Caco-2 (cell line): Measurements from ENCODE around the gene PTPN7. TPM values are rescaled to one million over a fixed set of nuclear protein-coding genes. Genes with fewer than 3 reads are reported as not detected.

ENCODE experiments used
- BruUV-seq: library from RNA; stranded (reverse); fragments of 400-500 nt; replicated peaks from 2 replicates; lab custom pipeline; 2021; lab: Mats Ljungman, UMichigan
- CTCF ChIA-PET: fragments of 300-600 bp; sonication (Branson Sonifier 250); formaldehyde crosslinking; loops from one replicate; lab custom pipeline; 2022; ENCODE audit warnings: antibody characterized with exemption; lab: Charles Lee
- POLR2A ChIA-PET: fragments of 300-600 bp; sonication (Branson Sonifier 250); formaldehyde crosslinking; loops from one replicate; lab custom pipeline; 2022; ENCODE audit warnings: antibody characterized with exemption; lab: Charles Lee
- DNase-seq, 2 experiments: peaks; one replicate each; pipeline versions ENCODE4 v3.0.0 to v3.0.0-alpha.2; 2020 to 2022
- H3K27me3 ChIP-seq: replicated peaks from 2 replicates; pipeline ENCODE4 v1.6.0; 2011; ENCODE audit warnings: low read length; ENCODE audit not compliant: control insufficient read depth, insufficient read depth
- H3K36me3 ChIP-seq: 2 replicates; pipeline ENCODE4 v1.5.1; 2011; ENCODE audit warnings: low read length; ENCODE audit not compliant: control insufficient read depth, insufficient read depth
- H3K4me1 ChIP-seq: fragments of 250-450 bp; sonication (Bioruptor Pico); 2 replicates; pipeline ENCODE4 v1.5.1; 2020; ENCODE audit warnings: mild to moderate bottlenecking
- H3K4me3 ChIP-seq: 2 replicates; pipeline ENCODE4 v1.5.1; 2011; ENCODE audit warnings: low read depth, mild to moderate bottlenecking, control low read depth, low read length
- H3K9me3 ChIP-seq: fragments of 250-450 bp; sonication (Bioruptor Pico); 2 replicates; pipeline ENCODE4 v1.5.1; 2020; ENCODE audit warnings: mild to moderate bottlenecking, moderate library complexity
- H3K27ac Mint-ChIP-seq: one replicate; pipeline ENCODE4 v1.8.0; 2022; ENCODE audit warnings: mixed read lengths; ENCODE audit not compliant: unreplicated experiment
- H3K27me3 Mint-ChIP-seq: one replicate; pipeline ENCODE4 v1.8.0; 2022; ENCODE audit warnings: mixed read lengths; ENCODE audit not compliant: insufficient read depth, unreplicated experiment
- H3K36me3 Mint-ChIP-seq: one replicate; pipeline ENCODE4 v1.8.0; 2022; ENCODE audit warnings: mild to moderate bottlenecking, mixed read lengths; ENCODE audit not compliant: insufficient read depth, unreplicated experiment
- H3K4me1 Mint-ChIP-seq: one replicate; pipeline ENCODE4 v1.8.0; 2022; ENCODE audit warnings: low read depth, mixed read lengths; ENCODE audit not compliant: unreplicated experiment
- H3K4me3 Mint-ChIP-seq: one replicate; pipeline ENCODE4 v1.8.0; 2022; ENCODE audit warnings: mild to moderate bottlenecking, moderate library complexity, mixed read lengths; ENCODE audit not compliant: unreplicated experiment
- H3K9me3 Mint-ChIP-seq: one replicate; pipeline ENCODE4 v1.8.0; 2022; ENCODE audit warnings: mixed read lengths; ENCODE audit not compliant: unreplicated experiment
- CTCF ChIP-seq, 2 experiments: fragments of 200-600 bp in 1 of 2; IDR thresholded peaks; 1 replicate in 1 of 2; 2 replicates in 1 of 2; pipeline versions ENCODE4 v1.5.1 to v1.8.0; 2011 to 2022; ENCODE audit warnings: antibody characterized with exemption in 1 of 2, control low read depth in 1 of 2, inconsistent platforms in 1 of 2, low read depth in 1 of 2, low read length in 1 of 2, mild to moderate bottlenecking in 1 of 2, moderate library complexity in 1 of 2; ENCODE audit not compliant: insufficient read depth in 1 of 2, severe bottlenecking in 1 of 2, unreplicated experiment in 1 of 2
- intact Hi-C: fragments of 100-400 bp; cut with micrococcal nuclease; formaldehyde crosslinking; loops from one replicate; pipeline ENCODE4 v1.10.0; 2022; ENCODE audit not compliant: unreplicated experiment
- total RNA-seq: library from RNA; stranded (reverse); gene quantifications from 2 replicates; pipeline ENCODE4 v1.2.3, GENCODE V29; 2022

The PTPN7 gene
- total RNA-seq, 1 experiment from 2014 or later, result not detected

GRCh38 chr1:202205523-202206190 is 45.3 kb upstream of the PTPN7 start:
- Mint-ChIP-seq H3K36me3 (no peaks in the 10 kb centered on the region), H3K4me1 (no peaks in the 10 kb centered on the region), H3K27me3 (no peaks in the 10 kb centered on the region), H3K4me3 (no peak overlapping the region), H3K9me3 (no peaks in the 10 kb centered on the region), H3K27ac (no peak overlapping the region)
- ChIA-PET CTCF (no interaction called here), POLR2A (no interaction called here)
- intact Hi-C loops, result no loop called here
- Histone ChIP-seq H3K4me3 (no peak overlapping the region), H3K36me3 (no peaks in the 10 kb centered on the region), H3K9me3 (no peaks in the 10 kb centered on the region), H3K4me1 (no peaks in the 10 kb centered on the region), H3K27me3 (no peaks in the 10 kb centered on the region)
- DNase-seq, result no peak
- BruUV-seq, result no TSS peak
- TF ChIP-seq CTCF (IDR thresholded peaks at IDR 0.05; ENCODE audit: insufficient read depth in 1 of 2, low read depth in 1 of 2, low read length in 1 of 2, severe bottlenecking in 1 of 2, unreplicated experiment in 1 of 2), result no peak

DNA sequence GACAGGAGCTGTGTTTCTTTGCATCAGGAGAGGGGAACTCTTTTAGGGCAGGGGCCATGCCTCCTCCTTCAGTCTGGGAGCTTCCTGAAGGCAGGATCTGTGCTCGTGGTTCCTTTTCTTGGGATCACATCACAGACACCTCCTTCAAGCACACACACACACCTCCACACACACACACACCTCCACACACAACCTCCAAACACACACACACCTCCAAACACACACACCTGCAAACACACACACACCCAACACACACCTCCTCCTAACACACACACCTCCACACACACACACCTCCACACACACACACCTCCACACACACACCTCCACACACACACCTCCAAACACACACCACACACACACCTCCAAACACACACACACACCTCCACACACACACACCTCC is 43.7 kb upstream of the PTPN7 start:
- Mint-ChIP-seq H3K36me3 (no peaks in the 10 kb centered on the region), H3K9me3 (no peaks in the 10 kb centered on the region), H3K4me3 (no peak overlapping the region), H3K27ac (no peak overlapping the region), H3K27me3 (no peaks in the 10 kb centered on the region), H3K4me1 (no peaks in the 10 kb centered on the region)
- CTCF ChIA-PET, result no interaction called here
- POLR2A ChIA-PET, result no interaction called here
- no peak for TF ChIP-seq CTCF (IDR thresholded peaks at IDR 0.05; ENCODE audit: insufficient read depth in 1 of 2, low read depth in 1 of 2, low read length in 1 of 2, severe bottlenecking in 1 of 2, unreplicated experiment in 1 of 2)
- intact Hi-C loops, result no loop called here
- no peaks in the 10 kb centered on the region for H3K9me3 ChIP-seq
- no peaks in the 10 kb centered on the region for H3K36me3 ChIP-seq
- H3K27me3 ChIP-seq, result no peaks in the 10 kb centered on the region
- H3K4me3 ChIP-seq, result no peak overlapping the region
- no TSS peak for BruUV-seq
- DNase-seq, result no peak
- H3K4me1 ChIP-seq, result no peaks in the 10 kb centered on the region

DNA sequence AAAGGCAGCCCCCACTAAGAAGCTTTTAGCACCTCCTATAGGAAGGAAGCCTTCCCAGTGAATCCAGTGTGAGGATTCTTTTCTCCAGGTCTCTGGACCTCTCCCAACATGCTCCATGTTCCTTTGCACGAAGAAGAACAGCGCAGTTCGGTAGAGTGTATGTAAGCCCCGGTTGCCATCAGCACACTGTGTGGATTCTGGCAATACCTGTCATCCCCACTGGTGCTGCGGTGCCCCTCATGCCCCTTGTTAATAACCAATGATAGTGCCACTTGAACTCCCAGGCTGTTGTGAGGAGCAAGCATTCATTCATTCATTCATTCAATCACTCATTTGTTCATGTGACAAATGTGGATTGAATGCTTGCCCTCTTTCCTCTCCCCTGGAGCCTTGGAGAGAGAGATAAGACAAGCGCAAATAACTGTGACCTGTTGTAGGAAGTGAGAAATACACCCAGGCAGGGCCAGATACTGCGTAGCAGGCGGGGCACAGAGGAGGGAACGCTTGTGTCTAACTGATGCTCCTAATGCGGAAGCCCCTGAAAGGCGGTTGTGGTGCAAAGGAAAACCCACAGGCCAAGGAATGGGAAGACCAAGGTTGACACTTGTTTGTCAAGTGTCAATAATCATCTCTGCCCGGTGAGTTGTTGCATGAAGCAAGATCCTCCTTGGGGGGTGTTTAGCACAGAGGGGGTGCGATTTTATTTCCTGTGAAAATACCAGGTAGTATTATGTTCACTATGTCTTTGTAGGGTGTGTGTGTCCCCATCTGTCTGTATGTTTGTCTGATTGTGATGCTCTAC is 43.0 kb upstream of the PTPN7 start:
- ChIA-PET CTCF (no interaction called here), POLR2A (no interaction called here)
- no TSS peak for BruUV-seq

More for the DNA sequence above, 43.0 kb upstream of the PTPN7 start:
- no peak for TF ChIP-seq CTCF (IDR thresholded peaks at IDR 0.05; ENCODE audit: insufficient read depth in 1 of 2, low read depth in 1 of 2, low read length in 1 of 2, severe bottlenecking in 1 of 2, unreplicated experiment in 1 of 2)
- Mint-ChIP-seq H3K36me3 (no peaks in the 10 kb centered on the region), H3K4me3 (no peak overlapping the region), H3K27me3 (no peaks in the 10 kb centered on the region), H3K27ac (no peak overlapping the region), H3K9me3 (no peaks in the 10 kb centered on the region), H3K4me1 (no peaks in the 10 kb centered on the region)
- no peaks in the 10 kb centered on the region for H3K9me3 ChIP-seq
- H3K27me3 ChIP-seq, result no peaks in the 10 kb centered on the region
- H3K4me1 ChIP-seq, result no peaks in the 10 kb centered on the region
- no peaks in the 10 kb centered on the region for H3K36me3 ChIP-seq
- intact Hi-C loops, result no loop called here
- no peak overlapping the region for H3K4me3 ChIP-seq
- no peak for DNase-seq
